HEK293T (cell line): ENCODE measurements around the gene VANGL2.

Experiments
- CTCF ChIA-PET: fragments of 350-600 bp; formaldehyde crosslinking; extraction: SDS; loops from one replicate; lab custom pipeline; 2021; ENCODE audit warnings: antibody characterized with exemption, inconsistent platforms; lab: Yijun Ruan, JAX
- POLR2A ChIA-PET: fragments of 350-600 bp; formaldehyde crosslinking; extraction: SDS; loops from one replicate; lab custom pipeline; 2020; ENCODE audit warnings: antibody characterized with exemption, inconsistent platforms; lab: Yijun Ruan, JAX
- DNase-seq: peaks from one replicate; pipeline ENCODE4 v3.0.0; 2012; ENCODE audit warnings: mixed read lengths; ENCODE audit errors: extremely low spot score
- ARNT ChIP-seq: fragments of 450-650 bp; IDR thresholded peaks from 2 replicates; pipeline ENCODE4 v1.6.1; 2017; ENCODE audit warnings: mild to moderate bottlenecking
- BHLHE40 ChIP-seq: fragments of 450-650 bp; IDR thresholded peaks from 2 replicates; pipeline ENCODE4 v1.6.1; 2016; ENCODE audit warnings: mild to moderate bottlenecking, moderate library complexity, borderline replicate concordance
- CTBP1 ChIP-seq: fragments of 450-650 bp; IDR thresholded peaks from 2 replicates; pipeline ENCODE4 v1.6.1; 2016; ENCODE audit warnings: borderline replicate concordance
- ELF4 ChIP-seq: fragments of 450-650 bp; IDR thresholded peaks from 2 replicates; pipeline ENCODE4 v1.6.1; 2017; ENCODE audit warnings: antibody characterized with exemption
- FOXA1 ChIP-seq: fragments of 450-650 bp; IDR thresholded peaks from 2 replicates; pipeline ENCODE4 v1.6.1; 2016; ENCODE audit warnings: mild to moderate bottlenecking
- FOXK2 ChIP-seq: fragments of 450-650 bp; IDR thresholded peaks from 2 replicates; pipeline ENCODE4 v1.6.1; 2016; ENCODE audit warnings: mild to moderate bottlenecking
- FOXM1 ChIP-seq: fragments of 450-650 bp; IDR thresholded peaks from 2 replicates; pipeline ENCODE4 v1.6.1; 2017; ENCODE audit warnings: mild to moderate bottlenecking, borderline replicate concordance
- HDGF ChIP-seq: fragments of 450-650 bp; IDR thresholded peaks from 2 replicates; pipeline ENCODE4 v1.6.1; 2017; ENCODE audit warnings: antibody characterized with exemption, borderline replicate concordance
- L3MBTL2 ChIP-seq: fragments of 450-650 bp; conservative IDR thresholded peaks from 2 replicates; pipeline ENCODE4 v1.6.1; 2016; ENCODE audit warnings: mild to moderate bottlenecking
- LEF1 ChIP-seq: fragments of 450-650 bp; IDR thresholded peaks from 2 replicates; pipeline ENCODE4 v1.6.1; 2017; ENCODE audit warnings: mild to moderate bottlenecking, borderline replicate concordance
- NFRKB ChIP-seq: fragments of 450-650 bp; IDR thresholded peaks from 2 replicates; pipeline ENCODE4 v1.6.1; 2016; ENCODE audit warnings: mild to moderate bottlenecking, moderate library complexity
- SP1 ChIP-seq: fragments of 450-650 bp; IDR thresholded peaks from 2 replicates; pipeline ENCODE4 v1.6.1; 2017
- SUZ12 ChIP-seq: fragments of 450-650 bp; IDR thresholded peaks from 2 replicates; pipeline ENCODE4 v1.6.1; 2016; ENCODE audit warnings: mild to moderate bottlenecking
- TARDBP ChIP-seq: fragments of 450-650 bp; IDR thresholded peaks from 2 replicates; pipeline ENCODE4 v1.6.1; 2016
- ZNF384 ChIP-seq: fragments of 450-650 bp; IDR thresholded peaks from 2 replicates; pipeline ENCODE4 v1.6.1; 2016
- TF ChIP-seq, protein P1 (sequence below): fragments of 450-650 bp; IDR thresholded peaks from 2 replicates; pipeline ENCODE4 v1.6.1; 2016

The VANGL2 gene

DNA sequence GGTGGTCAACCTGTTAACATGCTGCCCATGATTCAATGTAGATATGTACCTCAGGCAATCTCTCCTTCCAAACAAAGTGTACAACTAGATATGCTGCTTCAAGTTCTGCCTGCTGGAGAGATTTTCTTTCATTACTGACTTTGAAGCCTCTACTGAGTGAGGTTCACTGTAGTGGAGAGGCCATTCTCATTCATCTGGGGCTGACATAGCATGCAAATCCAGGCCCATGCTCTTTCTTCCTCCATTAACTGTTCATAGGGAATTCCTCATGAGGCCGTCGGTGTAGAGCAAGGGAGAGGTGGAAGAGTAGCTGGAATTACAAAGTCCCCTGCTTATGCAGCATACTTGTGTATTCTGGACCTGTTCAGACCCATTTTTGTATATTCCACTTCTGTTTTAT lies 38.6 kb downstream of the VANGL2 start:
- no peak for DNase-seq
- TF ChIP-seq ARNT (no peak), FOXK2 (no peak), HDGF (no peak), NFRKB (no peak), ZNF384 (no peak)
- POLR2A ChIA-PET: no interaction called here
- CTCF ChIA-PET: no interaction called here

DNA sequence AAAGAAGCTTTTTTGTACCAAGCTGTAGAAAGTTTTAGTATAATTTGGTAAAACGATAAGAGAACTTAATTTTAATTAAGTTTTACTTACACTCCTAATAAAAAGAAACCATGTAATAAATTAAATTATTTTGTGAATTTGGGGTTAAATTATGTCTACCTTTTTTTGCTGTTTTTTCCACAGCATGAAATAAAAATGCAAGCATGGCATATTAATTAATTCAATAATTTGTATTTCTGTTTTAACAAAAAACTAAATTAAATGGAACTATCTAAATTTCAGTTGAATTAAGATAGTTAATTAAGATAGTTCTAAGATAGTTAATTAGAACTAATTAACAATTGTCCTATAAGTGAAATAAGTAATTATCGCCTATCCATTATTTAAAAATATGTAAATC lies 39.4 kb downstream of the VANGL2 start:
- no peak for DNase-seq
- TF ChIP-seq HDGF (no peak), FOXA1 (no peak), CTBP1 (no peak)
- ChIA-PET POLR2A (no interaction called here), CTCF (no interaction called here)

DNA sequence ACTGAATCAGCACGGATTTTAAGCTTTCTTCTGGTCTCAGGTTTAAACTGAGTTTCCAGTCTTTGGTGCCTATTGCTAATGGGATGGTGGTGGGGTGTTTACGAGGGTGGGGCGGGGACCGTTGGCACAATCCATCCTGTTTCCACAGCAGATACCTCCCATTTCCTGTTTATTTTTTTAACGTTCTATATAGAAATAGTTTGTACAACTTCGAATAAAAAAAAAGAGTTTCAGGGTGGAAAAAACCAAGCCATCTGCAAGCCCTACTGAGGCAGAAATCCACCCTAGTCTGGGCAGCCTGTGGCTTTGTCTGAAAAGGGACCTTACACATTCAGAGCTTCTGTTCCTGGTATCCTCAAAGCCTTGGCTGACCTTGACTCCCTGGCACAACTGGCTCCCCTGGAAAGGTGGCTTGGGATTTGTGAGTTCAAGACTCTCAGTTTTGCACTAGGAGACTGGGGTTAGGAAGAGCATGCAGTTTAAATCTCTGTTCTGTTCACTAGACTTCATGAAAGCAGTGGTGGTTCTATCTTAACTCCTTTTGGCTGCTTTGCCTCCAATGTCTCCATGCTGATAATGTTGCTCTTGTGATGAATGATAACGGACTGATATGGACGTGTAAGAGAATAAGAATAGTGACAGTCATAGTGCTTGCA lies 46.7 kb downstream of the VANGL2 start:
- CTCF ChIA-PET: no interaction called here
- DNase-seq: no peak
- POLR2A ChIA-PET: no interaction called here
- TF ChIP-seq TARDBP (no peak), NFRKB (no peak), SUZ12 (no peak), L3MBTL2 (no peak), ELF4 (no peak), BHLHE40 (no peak), ZNF384 (no peak), HDGF (no peak), ARNT (no peak), LEF1 (no peak), FOXA1 (no peak), FOXM1 (no peak), SP1 (no peak)

DNA sequence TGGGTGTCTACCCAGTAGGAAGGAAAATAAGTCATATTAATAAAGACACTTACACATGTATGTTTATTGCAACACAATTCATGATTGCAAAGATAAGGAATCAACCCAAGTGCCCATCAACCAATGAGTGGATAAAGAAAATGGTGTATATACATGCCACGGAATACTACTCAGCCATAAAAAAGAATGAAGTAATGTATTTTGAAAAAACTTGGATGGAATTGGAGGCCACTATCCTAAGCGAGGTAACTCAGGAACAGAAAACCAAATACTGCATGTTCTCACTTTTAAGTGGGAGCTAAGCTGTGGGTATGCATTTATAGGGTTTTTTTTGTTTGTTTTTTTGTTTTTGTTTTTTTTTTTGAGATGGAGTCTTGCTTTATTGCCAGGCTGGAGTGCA lies 49.1 kb downstream of the VANGL2 start:
- DNase-seq: no peak
- ChIA-PET POLR2A (no interaction called here), CTCF (interaction anchor here (0.7 kb wide), 1 partner anchor 158 kb away, joined by 3 read pairs; no protein-coding TSS in a partner anchor)
- TF ChIP-seq LEF1: no peak
- no peak for TF ChIP-seq CTBP1
- no peak for TF ChIP-seq BHLHE40
- TF ChIP-seq ELF4: no peak
- no peak for TF ChIP-seq L3MBTL2
- no peak for TF ChIP-seq FOXK2
- no peak for TF ChIP-seq HDGF
- no peak for TF ChIP-seq FOXA1
- no peak for TF ChIP-seq FOXM1
- TF ChIP-seq, protein P1, sequence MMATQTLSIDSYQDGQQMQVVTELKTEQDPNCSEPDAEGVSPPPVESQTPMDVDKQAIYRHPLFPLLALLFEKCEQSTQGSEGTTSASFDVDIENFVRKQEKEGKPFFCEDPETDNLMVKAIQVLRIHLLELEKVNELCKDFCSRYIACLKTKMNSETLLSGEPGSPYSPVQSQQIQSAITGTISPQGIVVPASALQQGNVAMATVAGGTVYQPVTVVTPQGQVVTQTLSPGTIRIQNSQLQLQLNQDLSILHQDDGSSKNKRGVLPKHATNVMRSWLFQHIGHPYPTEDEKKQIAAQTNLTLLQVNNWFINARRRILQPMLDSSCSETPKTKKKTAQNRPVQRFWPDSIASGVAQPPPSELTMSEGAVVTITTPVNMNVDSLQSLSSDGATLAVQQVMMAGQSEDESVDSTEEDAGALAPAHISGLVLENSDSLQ: no peak
- TF ChIP-seq TARDBP: no peak
- no peak for TF ChIP-seq SP1
- no peak for TF ChIP-seq NFRKB
- no peak for TF ChIP-seq ZNF384

DNA sequence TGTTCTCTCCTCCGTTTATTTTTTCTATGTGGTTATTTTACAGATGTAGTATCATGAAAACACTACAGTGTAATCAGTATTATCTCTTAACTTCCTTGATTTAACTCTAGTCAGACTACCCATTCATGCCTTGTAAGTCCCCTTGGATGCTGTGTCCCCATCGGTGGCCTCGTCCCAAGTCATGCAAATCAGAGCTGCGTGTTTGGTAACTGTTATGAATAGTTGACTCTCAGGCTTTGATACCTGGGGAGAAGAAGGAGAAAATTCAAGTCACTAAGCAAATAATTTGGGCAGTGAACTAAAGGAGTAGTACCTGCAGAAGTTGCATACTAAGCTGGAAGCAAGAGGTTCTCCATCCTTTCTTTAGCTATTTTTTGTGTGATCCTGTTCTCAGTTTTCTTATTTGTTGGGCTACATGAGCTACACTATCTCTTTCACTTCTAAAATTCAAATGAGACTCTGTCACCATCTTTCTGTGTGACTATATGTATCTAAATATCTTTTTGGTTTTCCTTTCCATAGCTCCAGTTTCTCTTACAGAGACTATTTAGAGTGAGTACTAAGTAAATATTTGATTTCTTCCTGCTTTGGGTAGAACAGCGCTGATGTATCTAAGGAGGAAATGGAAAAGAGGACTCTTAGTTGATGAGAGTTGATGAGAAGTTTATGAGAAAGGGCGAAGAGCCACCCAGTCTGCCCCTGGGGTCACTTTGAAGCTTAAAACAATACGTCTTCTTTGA lies 50.9 kb downstream of the VANGL2 start:
- CTCF ChIA-PET: interaction anchor here (0.7 kb wide), 3 partner anchors 9 to 1898 kb away, joined by 3 read pairs; no protein-coding TSS in a partner anchor
- TF ChIP-seq LEF1 (no peak), ELF4 (no peak), TARDBP (no peak), BHLHE40 (no peak), FOXK2 (no peak), SUZ12 (no peak), NFRKB (no peak), L3MBTL2 (no peak), ARNT (no peak), HDGF (no peak)
- TF ChIP-seq, protein P1: no peak
- DNase-seq: no peak
- POLR2A ChIA-PET: interaction anchor here (0.5 kb wide), 1 partner anchor 12 kb away, joined by 3 read pairs; no protein-coding TSS in a partner anchor

DNA sequence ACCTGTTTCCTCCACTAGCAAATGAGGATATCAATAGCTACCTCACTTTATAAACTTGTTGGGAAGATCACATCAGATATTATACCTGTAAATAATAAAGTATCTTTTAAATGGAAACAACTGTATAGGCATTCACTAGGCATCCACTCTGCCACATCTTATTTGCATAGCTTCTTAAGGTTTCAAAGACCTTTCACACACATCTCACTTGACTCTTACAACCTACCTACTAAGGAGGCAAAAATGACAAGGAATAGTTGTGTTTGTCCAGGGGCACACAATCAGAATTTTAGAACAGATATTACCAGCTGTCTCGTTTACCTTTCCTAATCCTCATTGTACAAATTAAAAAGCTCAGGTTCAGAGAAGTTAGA lies 51.5 kb downstream of the VANGL2 start:
- DNase-seq: no peak
- CTCF ChIA-PET: interaction anchor here (0.7 kb wide), 3 partner anchors 9 to 1897 kb away, joined by 3 read pairs; no protein-coding TSS in a partner anchor
- POLR2A ChIA-PET: interaction anchor here (0.5 kb wide), 1 partner anchor 11 kb away, joined by 3 read pairs; no protein-coding TSS in a partner anchor
- TF ChIP-seq L3MBTL2: no peak
- no peak for TF ChIP-seq ARNT
- no peak for TF ChIP-seq HDGF
- no peak for TF ChIP-seq FOXA1
- no peak for TF ChIP-seq TARDBP
- no peak for TF ChIP-seq BHLHE40
- TF ChIP-seq NFRKB: no peak
- TF ChIP-seq FOXM1: no peak
- TF ChIP-seq ZNF384: no peak
- TF ChIP-seq LEF1: no peak
- TF ChIP-seq SUZ12: no peak
- no peak for TF ChIP-seq ELF4
- no peak for TF ChIP-seq CTBP1
- TF ChIP-seq, protein P1: no peak
